Chondrocyte (in vitro differentiated cells): ENCODE results near the gene PLD1. TPM values are rescaled to one million over a fixed set of nuclear protein-coding genes. Genes with fewer than 3 reads are reported as not detected.

Experiments
- DNase-seq: peaks from one replicate; pipeline ENCODE4 v3.0.0; 2021; ENCODE audit warnings: mixed read lengths, low spot score
- H3K27ac Mint-ChIP-seq: one replicate; pipeline ENCODE4 v1.8.0; 2021; ENCODE audit warnings: mild to moderate bottlenecking, moderate library complexity, mixed read lengths; ENCODE audit not compliant: unreplicated experiment
- H3K27me3 Mint-ChIP-seq: 2 replicates; pipeline ENCODE4 v1.8.0; 2021; ENCODE audit warnings: low read depth, mixed read lengths
- H3K36me3 Mint-ChIP-seq: 2 replicates; pipeline ENCODE4 v1.8.0; 2021; ENCODE audit warnings: low read depth, mixed read lengths
- H3K4me1 Mint-ChIP-seq: 2 replicates; pipeline ENCODE4 v1.8.0; 2021; ENCODE audit warnings: low read depth, mild to moderate bottlenecking, mixed read lengths
- H3K4me3 Mint-ChIP-seq: one replicate; pipeline ENCODE4 v1.8.0; 2021; ENCODE audit warnings: mild to moderate bottlenecking, moderate library complexity, mixed read lengths; ENCODE audit not compliant: unreplicated experiment
- H3K9me3 Mint-ChIP-seq: 2 replicates; pipeline ENCODE4 v1.8.0; 2021; ENCODE audit warnings: low read depth, mixed read lengths
- CTCF ChIP-seq: fragments of 200-600 bp; sonication (generic); IDR thresholded peaks from 2 replicates; pipeline ENCODE4 v1.5.0; 2021; ENCODE audit warnings: antibody characterized with exemption, mild to moderate bottlenecking, moderate library complexity
- total RNA-seq: library from RNA; stranded (reverse); gene quantifications from 3 replicates; pipeline ENCODE4 v1.2.1, GENCODE V29; 2021

PLD1 gene
- total RNA-seq, 1 donor from 2014 or later, result 17.0 TPM

DNA sequence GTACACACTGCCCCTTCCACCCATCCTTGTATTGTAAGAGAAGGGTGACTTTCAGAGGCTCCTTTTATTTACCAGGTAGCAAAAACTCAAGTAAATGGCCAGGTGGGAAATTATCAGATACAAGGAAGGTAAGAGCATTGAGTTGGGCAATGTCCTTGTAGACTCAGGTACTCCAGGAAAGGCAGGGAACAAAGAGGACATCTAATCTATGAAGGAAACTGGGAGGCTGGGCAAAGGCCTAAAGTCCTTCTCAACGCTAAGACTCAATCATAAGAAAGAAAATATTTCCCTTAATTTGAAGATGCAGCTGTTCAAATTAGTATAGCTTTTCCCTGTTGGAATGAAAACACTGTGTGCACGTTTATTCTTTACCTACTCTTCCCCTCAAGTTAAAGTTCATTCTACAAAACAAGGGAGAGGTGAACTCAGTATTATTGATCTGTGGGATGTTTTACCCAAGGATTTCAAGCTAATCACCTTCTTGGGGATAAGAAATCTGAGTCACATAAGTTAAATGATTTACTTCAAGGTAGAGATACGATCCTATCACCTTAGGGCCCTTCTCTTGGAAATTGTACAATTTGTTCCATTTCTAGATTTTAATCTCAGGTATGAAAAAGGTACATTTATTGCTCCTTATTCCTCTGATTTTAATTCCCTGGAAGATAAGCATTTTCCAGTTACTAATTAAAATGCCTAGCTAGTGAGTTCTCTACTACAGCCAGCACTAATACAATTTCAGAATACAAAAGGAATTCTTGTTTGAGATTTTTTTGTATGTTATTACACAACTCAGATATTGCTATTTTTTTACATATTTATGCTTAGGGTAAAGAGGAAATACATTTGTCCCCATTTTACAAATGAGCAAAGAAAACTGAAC lies 80.6 kb downstream of the PLD1 start:
- Mint-ChIP-seq H3K27ac (no peak overlapping the region), H3K36me3 (peaks cover 13% of the 10 kb centered on the region), H3K27me3 (no peaks in the 10 kb centered on the region), H3K4me3 (no peak overlapping the region), H3K4me1 (peaks cover 10% of the 10 kb centered on the region), H3K9me3 (no peaks in the 10 kb centered on the region)
- no peak for DNase-seq
- no peak for TF ChIP-seq CTCF

DNA sequence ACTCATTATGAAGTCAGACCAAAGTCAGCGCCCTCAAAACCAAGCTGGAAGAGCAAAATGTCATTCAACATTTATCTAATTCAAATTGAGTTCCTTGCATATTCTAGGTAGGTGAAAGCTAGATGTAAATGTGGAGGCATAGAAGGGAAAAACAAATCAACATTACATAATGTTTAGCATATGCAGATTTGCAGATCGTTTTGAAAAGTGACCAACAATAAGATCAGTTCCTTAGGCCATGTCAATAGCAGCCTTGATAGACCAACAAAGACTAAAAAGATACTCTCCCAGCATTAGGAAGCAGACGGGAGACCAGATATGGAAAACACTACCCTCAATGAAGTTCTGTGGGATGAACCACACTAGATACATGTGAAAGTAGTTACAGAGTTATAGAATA lies 83.0 kb downstream of the PLD1 start:
- Mint-ChIP-seq H3K36me3 (peaks cover 29% of the 10 kb centered on the region), H3K4me1 (peaks cover 10% of the 10 kb centered on the region), H3K9me3 (no peaks in the 10 kb centered on the region), H3K27me3 (no peaks in the 10 kb centered on the region), H3K4me3 (no peak overlapping the region), H3K27ac (no peak overlapping the region)
- DNase-seq, result no peak
- no peak for TF ChIP-seq CTCF

GRCh38 chr3:171718493-171719185 lies 91.6 kb downstream of the PLD1 start:
- no peak for DNase-seq
- no peak for TF ChIP-seq CTCF
- no peaks in the 10 kb centered on the region for H3K4me1 Mint-ChIP-seq
- H3K36me3 Mint-ChIP-seq, result peaks cover 45% of the 10 kb centered on the region
- no peak overlapping the region for H3K27ac Mint-ChIP-seq
- H3K4me3 Mint-ChIP-seq, result no peak overlapping the region
- peaks cover 29% of the 10 kb centered on the region for H3K9me3 Mint-ChIP-seq
- no peaks in the 10 kb centered on the region for H3K27me3 Mint-ChIP-seq

DNA sequence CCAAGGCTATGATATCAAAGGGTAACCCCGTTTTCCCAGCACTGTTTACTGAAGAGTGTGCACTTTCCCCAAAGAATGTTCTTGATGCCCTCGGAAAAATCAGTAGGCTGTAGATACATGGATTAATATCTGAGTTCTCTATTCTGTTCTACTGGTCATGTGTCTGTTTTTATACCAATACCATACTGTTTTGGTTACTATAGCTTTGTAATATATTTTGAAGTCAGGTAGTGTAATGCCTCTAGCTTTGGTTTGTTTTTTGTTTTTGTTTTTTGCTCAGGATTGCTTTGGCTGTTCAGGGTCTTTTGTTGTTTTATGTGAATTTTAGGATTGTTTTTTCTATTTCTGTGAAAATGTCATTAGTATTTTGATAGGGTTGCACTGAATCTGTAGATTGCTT lies 95.1 kb downstream of the PLD1 start:
- Mint-ChIP-seq H3K4me1 (peaks cover 4% of the 10 kb centered on the region), H3K36me3 (peaks cover 41% of the 10 kb centered on the region), H3K27me3 (no peaks in the 10 kb centered on the region), H3K9me3 (peaks cover 29% of the 10 kb centered on the region), H3K27ac (no peak overlapping the region), H3K4me3 (no peak overlapping the region)
- DNase-seq, result no peak
- no peak for TF ChIP-seq CTCF

GRCh38 chr3:171712171-171712938 lies 97.9 kb downstream of the PLD1 start:
- Mint-ChIP-seq H3K4me1 (peaks cover 4% of the 10 kb centered on the region), H3K9me3 (peaks cover 23% of the 10 kb centered on the region), H3K27me3 (no peaks in the 10 kb centered on the region), H3K27ac (no peak overlapping the region), H3K36me3 (peaks cover 26% of the 10 kb centered on the region), H3K4me3 (no peak overlapping the region)
- TF ChIP-seq CTCF, result no peak
- no peak for DNase-seq
